Measurements from ENCODE around the gene GPRIN3. TPM values are rescaled to one million over a fixed set of nuclear protein-coding genes. Genes with fewer than 3 reads are reported as not detected.

GPRIN3 gene
- polyA plus RNA-seq, 1 donor (not counting 4 experiments of a cell fraction or from before 2014, with no cell fraction given), result not detected

- dilution Hi-C loops (cut with MboI; ENCODE audit: extremely low pct_ligation_motif_present, low sequenced_read_pairs), result no loop called here
- H3K9me1 ChIP-seq (ENCODE audit: control insufficient read depth, extremely low read depth, insufficient read depth, low read length), result no peaks in the 10 kb centered on the region
- H3K4me1 ChIP-seq (ENCODE audit: control insufficient read depth, extremely low read depth, insufficient read depth, low read length), result no peaks in the 10 kb centered on the region
- H2AFZ ChIP-seq (ENCODE audit: control insufficient read depth, low read length), result no peak overlapping the region
- no peaks in the 10 kb centered on the region for H4K20me1 ChIP-seq (ENCODE audit: control insufficient read depth, extremely low read depth, insufficient read depth, low read length)
- H3K27ac ChIP-seq (ENCODE audit: control insufficient read depth, insufficient read depth, low read length), result no peak overlapping the region
- H3K4me3 ChIP-seq (ENCODE audit: control insufficient read depth in 2 of 3, extremely low read depth in 1 of 3, insufficient read depth in 2 of 3, low read depth in 1 of 3, low read length in 3 of 3), result no peak overlapping the region
- FAIRE-seq (no peak), DNase-seq (ENCODE audit: low read depth, low spot score) (no peak)
- H3K27me3 ChIP-seq (ENCODE audit: control insufficient read depth, extremely low read depth, insufficient read depth, low read length), result no peaks in the 10 kb centered on the region
- H3K9me3 ChIP-seq (ENCODE audit: control insufficient read depth, low read depth, low read length), result no peaks in the 10 kb centered on the region
- no peak overlapping the region for H3K9ac ChIP-seq (ENCODE audit: control insufficient read depth, extremely low read depth, insufficient read depth, low read length)
- TF ChIP-seq, protein P1, sequence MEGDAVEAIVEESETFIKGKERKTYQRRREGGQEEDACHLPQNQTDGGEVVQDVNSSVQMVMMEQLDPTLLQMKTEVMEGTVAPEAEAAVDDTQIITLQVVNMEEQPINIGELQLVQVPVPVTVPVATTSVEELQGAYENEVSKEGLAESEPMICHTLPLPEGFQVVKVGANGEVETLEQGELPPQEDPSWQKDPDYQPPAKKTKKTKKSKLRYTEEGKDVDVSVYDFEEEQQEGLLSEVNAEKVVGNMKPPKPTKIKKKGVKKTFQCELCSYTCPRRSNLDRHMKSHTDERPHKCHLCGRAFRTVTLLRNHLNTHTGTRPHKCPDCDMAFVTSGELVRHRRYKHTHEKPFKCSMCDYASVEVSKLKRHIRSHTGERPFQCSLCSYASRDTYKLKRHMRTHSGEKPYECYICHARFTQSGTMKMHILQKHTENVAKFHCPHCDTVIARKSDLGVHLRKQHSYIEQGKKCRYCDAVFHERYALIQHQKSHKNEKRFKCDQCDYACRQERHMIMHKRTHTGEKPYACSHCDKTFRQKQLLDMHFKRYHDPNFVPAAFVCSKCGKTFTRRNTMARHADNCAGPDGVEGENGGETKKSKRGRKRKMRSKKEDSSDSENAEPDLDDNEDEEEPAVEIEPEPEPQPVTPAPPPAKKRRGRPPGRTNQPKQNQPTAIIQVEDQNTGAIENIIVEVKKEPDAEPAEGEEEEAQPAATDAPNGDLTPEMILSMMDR (optimal IDR thresholded peaks at IDR 0.05 in 1 of 3, IDR thresholded peaks at IDR 0.05 in 1 of 3, conservative IDR thresholded peaks at IDR 0.05 in 1 of 3; ENCODE audit: extremely low read depth in 1 of 3, insufficient read depth in 2 of 3, low read length in 3 of 3), result no peak
- no peak for TF ChIP-seq EZH2 (IDR thresholded peaks at IDR 0.05; ENCODE audit: low read length)
- no peaks in the 10 kb centered on the region for H3K36me3 ChIP-seq (ENCODE audit: control insufficient read depth in 2 of 2, extremely low read depth in 1 of 2, insufficient read depth in 2 of 2, low read length in 2 of 2)
- H3K79me2 ChIP-seq (ENCODE audit: control insufficient read depth, insufficient read depth, low read length), result no peaks in the 10 kb centered on the region
- H3K4me2 ChIP-seq (ENCODE audit: control insufficient read depth, extremely low read depth, insufficient read depth, low read depth, low read length), result no peak overlapping the region
Measured at GRCh38 chr4:89331686-89332544, 24.3 kb upstream of the GPRIN3 start.

- no peaks in the 10 kb centered on the region for H3K9me3 ChIP-seq (ENCODE audit: control insufficient read depth, low read depth, low read length)
- H3K4me1 ChIP-seq (ENCODE audit: control insufficient read depth, extremely low read depth, insufficient read depth, low read length), result no peaks in the 10 kb centered on the region
- DNase-seq (ENCODE audit: low read depth, low spot score) (no peak), FAIRE-seq (no peak)
- H3K4me3 ChIP-seq (ENCODE audit: control insufficient read depth in 2 of 3, extremely low read depth in 1 of 3, insufficient read depth in 2 of 3, low read depth in 1 of 3, low read length in 3 of 3), result no peak overlapping the region
- dilution Hi-C loops (cut with MboI; ENCODE audit: extremely low pct_ligation_motif_present, low sequenced_read_pairs), result no loop called here
- no peak overlapping the region for H3K9ac ChIP-seq (ENCODE audit: control insufficient read depth, extremely low read depth, insufficient read depth, low read length)
- H4K20me1 ChIP-seq (ENCODE audit: control insufficient read depth, extremely low read depth, insufficient read depth, low read length), result no peaks in the 10 kb centered on the region
- no peak overlapping the region for H3K27ac ChIP-seq (ENCODE audit: control insufficient read depth, insufficient read depth, low read length)
- H3K27me3 ChIP-seq (ENCODE audit: control insufficient read depth, extremely low read depth, insufficient read depth, low read length), result no peaks in the 10 kb centered on the region
- no peaks in the 10 kb centered on the region for H3K79me2 ChIP-seq (ENCODE audit: control insufficient read depth, insufficient read depth, low read length)
- no peak for TF ChIP-seq EZH2 (IDR thresholded peaks at IDR 0.05; ENCODE audit: low read length)
- TF ChIP-seq, protein P1 (optimal IDR thresholded peaks at IDR 0.05 in 1 of 3, IDR thresholded peaks at IDR 0.05 in 1 of 3, conservative IDR thresholded peaks at IDR 0.05 in 1 of 3; ENCODE audit: extremely low read depth in 1 of 3, insufficient read depth in 2 of 3, low read length in 3 of 3), result no peak
- no peaks in the 10 kb centered on the region for H3K9me1 ChIP-seq (ENCODE audit: control insufficient read depth, extremely low read depth, insufficient read depth, low read length)
- H3K4me2 ChIP-seq (ENCODE audit: control insufficient read depth, extremely low read depth, insufficient read depth, low read depth, low read length), result no peak overlapping the region
- no peaks in the 10 kb centered on the region for H3K36me3 ChIP-seq (ENCODE audit: control insufficient read depth in 2 of 2, extremely low read depth in 1 of 2, insufficient read depth in 2 of 2, low read length in 2 of 2)
- H2AFZ ChIP-seq (ENCODE audit: control insufficient read depth, low read length), result no peak overlapping the region
Measured at GRCh38 chr4:89331197-89331596, 23.6 kb upstream of the GPRIN3 start.

Measured in keratinocyte (primary cell).